Activated naive CD4-positive, alpha-beta T cell treated with anti-CD3 and anti-CD28 coated beads, Interleukin-2, amount 50 U/mL, for 72 hours (primary cell): Measurements from ENCODE around the gene DGUOK. TPM values are rescaled to one million over a fixed set of nuclear protein-coding genes. Genes with fewer than 3 reads are reported as not detected.
"Not testable (repeated sequence)": the region's sequence is repeated elsewhere in the genome, so short reads cannot be mapped to it uniquely, and the experiment has no call there.

ENCODE experiments used
- ATAC-seq, 2 donors: fragments of 150-1000 bp; cut with Tn5 transposase; 2 replicates each; pipeline ENCODE4 v1.10.0; 2021; ENCODE audit warnings: mild to moderate bottlenecking in 2 of 2, moderate library complexity in 2 of 2
- DNase-seq, 2 donors: peaks; one replicate each; pipeline ENCODE4 v3.0.0; 2021 to 2022; ENCODE audit warnings: low spot score in 2 of 2
- H3K27ac Mint-ChIP-seq, 2 donors: one replicate each; pipeline ENCODE4 v1.8.0; 2022; ENCODE audit warnings: mild to moderate bottlenecking in 2 of 2, mixed read lengths in 2 of 2
- H3K36me3 Mint-ChIP-seq, 2 donors: one replicate each; pipeline ENCODE4 v1.8.0; 2022; ENCODE audit warnings: mixed read lengths in 2 of 2
- H3K9me3 Mint-ChIP-seq, 2 donors: one replicate each; pipeline ENCODE4 v1.8.0; 2022; ENCODE audit warnings: mixed read lengths in 2 of 2
- total RNA-seq, 2 donors: library from RNA; stranded (reverse); gene quantifications; one replicate each; pipeline ENCODE4 v1.2.3, GENCODE V29; 2022

DGUOK gene
- 10 to 100 TPM; 75.5 to 89.1 TPM for total RNA-seq

DNA sequence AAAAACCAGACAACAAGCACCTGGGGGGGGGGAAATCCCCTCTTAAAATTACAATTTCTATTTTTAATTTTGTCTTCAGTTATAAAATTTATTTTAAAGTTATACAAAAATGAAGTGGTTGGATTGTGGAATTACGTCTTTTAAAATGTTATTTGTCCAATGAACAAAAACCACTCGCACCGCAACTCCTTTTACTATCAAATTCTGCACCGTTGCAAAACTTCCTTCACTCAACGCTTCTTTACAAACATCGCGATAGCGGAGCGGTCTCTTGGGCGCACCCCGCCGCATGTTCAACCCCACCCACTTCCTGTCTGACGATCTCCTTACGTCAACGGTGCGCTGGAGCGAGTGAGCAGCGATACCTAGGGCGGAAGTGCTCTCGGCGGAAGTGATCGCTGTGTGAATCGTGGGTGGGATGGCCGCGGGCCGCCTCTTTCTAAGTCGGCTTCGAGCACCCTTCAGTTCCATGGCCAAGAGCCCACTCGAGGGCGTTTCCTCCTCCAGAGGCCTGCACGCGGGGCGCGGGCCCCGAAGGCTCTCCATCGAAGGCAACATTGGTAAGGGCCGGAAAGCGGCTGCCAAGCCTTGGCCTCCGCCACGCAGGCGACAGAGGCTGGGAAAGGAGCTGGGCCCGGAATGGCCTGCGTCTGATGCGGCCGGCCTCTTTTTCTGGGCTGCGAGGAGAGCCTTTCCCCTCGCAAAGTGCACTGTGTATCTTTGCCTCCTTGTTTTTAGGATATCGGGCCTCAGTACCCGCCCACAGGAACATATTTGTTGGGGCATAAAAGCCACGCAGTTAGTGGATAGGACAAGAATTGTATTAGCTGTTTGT is at the start of gene DGUOK:
DGUOK (plus strand) TSS at position 388 of the 835 bp plus-strand sequence; CDS start at position 419, 31 bp downstream.
- Mint-ChIP-seq H3K36me3 (peaks cover 8 to 18% of the 10 kb centered on the region in 2 donors), H3K27ac (peak within 1 kb of the TSS; percentile 87 to 98), H3K9me3 (no peaks in the 10 kb centered on the region)
- ATAC-seq (peak; percentile 100), DNase-seq (peak; percentile 90 to 97)

DNA sequence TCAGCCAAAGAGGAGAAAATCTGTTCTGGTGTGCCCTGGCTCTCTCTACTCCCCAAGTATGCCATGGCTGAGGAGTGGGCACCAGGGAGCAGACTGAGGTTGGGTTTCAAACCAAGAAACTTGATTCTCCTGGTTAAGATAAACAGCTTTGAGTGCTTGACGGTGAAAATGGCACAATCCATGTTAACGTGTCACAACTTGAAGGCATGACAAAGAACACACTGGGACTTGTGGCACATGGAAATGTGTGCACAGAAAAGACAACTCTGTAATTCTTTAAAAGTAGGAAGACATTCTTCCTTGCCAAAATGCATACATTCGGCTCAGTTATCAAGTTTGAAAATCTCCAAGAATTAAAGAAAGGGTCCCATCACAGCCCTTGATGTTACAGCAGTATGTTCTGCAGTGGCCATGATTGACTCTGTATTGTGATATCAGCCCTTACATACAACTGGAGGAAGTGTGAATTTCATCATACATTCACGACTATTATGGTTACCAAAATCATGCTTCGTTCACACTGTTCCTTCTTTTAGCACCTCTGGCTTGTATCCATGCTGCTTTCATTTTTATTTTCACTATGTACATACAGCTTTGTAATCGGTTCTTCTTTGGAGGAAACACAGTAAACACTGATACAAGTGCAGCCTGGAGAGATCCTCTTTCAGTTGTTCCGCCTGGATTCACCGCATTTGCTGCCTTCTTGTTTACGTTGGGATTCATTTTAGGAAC is 49.4 kb upstream of the DGUOK start:
- Mint-ChIP-seq H3K27ac (no peak overlapping the region), H3K9me3 (no peaks in the 10 kb centered on the region), H3K36me3 (peaks cover 0 to 6% of the 10 kb centered on the region in 2 donors)
- DNase-seq: no peak
- ATAC-seq: peak in 1 of 2 donors; percentile 41

DNA sequence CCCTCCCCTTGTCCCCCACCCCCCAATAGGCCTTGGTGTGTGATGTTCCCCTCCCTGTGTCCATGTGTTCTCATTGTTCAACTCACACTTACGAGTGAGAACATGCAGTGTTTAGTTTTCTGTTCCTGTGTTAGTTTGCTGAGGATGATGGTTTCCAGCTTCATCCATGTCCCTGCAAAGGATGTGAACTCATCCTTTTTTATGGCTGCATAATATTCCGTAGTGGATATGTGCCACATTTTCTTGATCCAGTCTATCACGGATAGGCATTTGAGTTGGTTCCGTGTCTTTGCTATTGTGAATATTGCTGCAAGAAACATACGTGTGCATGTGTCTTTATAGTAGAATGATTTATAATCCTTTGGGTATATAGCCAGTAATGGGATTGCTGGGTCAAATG is 48.7 kb upstream of the DGUOK start:
- not testable (repeated sequence) for ATAC-seq, H3K36me3 Mint-ChIP-seq, H3K27ac Mint-ChIP-seq, H3K9me3 Mint-ChIP-seq, DNase-seq

DNA sequence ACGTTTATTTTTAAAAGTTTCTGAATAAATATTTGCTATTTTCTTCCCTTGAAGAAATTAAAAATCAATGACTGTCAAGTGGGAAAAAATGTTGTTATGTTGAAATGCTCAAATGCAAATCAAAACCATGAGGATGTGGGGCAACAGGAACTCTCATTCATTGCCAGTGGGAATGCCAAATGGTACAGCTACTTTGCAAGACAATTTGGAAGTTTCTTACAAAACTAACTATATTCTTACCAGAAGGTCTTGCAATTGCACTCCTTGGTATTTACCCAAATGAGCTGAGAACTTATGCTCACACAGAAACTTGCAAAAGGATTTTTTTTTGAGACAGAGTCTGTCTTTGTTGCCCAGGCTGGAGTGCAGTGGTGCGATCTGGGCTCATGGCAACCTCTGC is 41.3 kb upstream of the DGUOK start:
- no peak overlapping the region for H3K27ac Mint-ChIP-seq
- peaks cover 2 to 3% of the 10 kb centered on the region in 2 donors for H3K9me3 Mint-ChIP-seq
- peaks cover 0 to 5% of the 10 kb centered on the region in 2 donors for H3K36me3 Mint-ChIP-seq
- no peak for ATAC-seq
- DNase-seq: no peak

DNA sequence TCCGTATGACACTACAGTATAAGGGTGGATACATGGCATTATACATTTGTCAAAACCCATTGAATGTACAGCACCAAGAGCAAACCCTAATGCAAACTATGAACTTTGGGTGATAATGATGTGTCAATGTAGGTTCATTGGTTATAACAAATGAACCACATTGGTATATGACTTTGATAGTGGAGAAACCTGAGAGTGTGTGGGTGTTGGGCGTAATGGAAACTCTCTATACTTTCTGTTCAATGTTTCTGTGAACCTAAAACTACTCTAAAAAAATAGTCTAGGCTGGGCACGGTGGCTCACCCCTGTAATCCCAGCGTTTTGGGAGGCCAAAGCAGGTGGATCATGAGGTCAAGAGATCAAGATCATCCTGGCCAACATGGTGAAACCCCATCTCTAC is 40.3 kb upstream of the DGUOK start:
- peaks cover 0 to 5% of the 10 kb centered on the region in 2 donors for H3K36me3 Mint-ChIP-seq
- H3K9me3 Mint-ChIP-seq: peaks cover 2 to 3% of the 10 kb centered on the region in 2 donors
- peak; percentile 94 to 95 for ATAC-seq
- peak overlapping the region in 1 of 2 donors; percentile 87 for H3K27ac Mint-ChIP-seq
- peak in 1 of 2 donors; percentile 27 for DNase-seq

DNA sequence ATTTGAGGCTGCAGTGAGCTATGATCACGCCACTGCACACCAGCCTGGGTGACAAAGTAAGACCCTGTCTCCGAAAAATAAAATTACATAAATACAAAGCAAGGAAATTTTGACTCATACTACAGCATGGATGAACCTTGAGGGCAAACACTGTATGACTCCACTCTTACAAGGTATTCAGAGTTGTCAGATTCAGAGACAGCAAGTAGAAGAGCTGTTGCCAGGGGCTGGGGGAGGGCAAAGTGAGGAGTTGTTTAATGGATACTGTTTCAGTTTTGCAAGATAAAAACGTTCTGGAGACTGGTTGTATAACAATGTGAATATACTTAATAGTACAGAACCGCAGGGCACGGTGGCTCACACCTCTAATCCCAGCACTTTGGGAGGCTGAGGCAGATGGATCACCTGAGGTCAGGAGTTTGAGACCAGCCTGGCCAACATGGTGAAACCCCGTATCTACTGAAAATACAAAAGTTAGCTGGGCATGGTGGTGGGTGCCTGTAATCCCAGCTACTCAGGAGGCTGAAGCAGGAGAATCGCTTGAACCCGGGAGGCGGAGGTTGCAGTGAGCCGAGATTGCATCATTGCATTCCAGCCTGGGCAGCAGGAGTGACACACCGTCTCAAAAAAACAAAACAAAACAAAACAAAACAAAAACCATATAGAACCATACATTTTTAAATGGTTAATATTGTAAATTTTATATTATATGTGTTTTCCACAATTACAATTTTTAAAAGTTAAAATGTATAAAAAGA is 38.9 kb upstream of the DGUOK start:
- not testable (repeated sequence) for H3K36me3 Mint-ChIP-seq, H3K9me3 Mint-ChIP-seq, DNase-seq
- ATAC-seq: peak; percentile 30 to 54
- H3K27ac Mint-ChIP-seq: peak overlapping the region; percentile 40 to 87

DNA sequence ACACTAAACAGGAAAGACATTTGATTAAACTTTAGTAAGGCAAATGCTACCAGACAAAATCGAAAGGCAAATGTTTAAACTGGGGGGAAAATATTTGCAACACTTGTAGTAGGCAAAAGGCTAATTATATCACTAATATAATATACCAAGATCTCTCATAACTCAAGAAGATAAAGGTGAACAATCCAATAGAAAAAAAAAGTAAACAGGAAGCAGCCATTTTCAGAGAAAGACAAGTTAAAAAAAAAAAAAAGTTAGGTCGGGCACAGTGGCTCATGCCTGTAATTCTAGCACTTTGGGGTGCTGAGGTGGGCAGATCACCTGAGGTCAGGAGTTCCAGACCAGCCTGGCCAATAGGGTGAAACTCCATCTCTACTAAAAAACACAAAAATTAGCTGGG is 38.3 kb upstream of the DGUOK start:
- peak overlapping the region in 1 of 2 donors; percentile 5 for H3K27ac Mint-ChIP-seq
- DNase-seq (no peak), ATAC-seq (no peak)
- H3K36me3 Mint-ChIP-seq: peaks cover 0 to 5% of the 10 kb centered on the region in 2 donors
- peaks cover 2 to 3% of the 10 kb centered on the region in 2 donors for H3K9me3 Mint-ChIP-seq

DNA sequence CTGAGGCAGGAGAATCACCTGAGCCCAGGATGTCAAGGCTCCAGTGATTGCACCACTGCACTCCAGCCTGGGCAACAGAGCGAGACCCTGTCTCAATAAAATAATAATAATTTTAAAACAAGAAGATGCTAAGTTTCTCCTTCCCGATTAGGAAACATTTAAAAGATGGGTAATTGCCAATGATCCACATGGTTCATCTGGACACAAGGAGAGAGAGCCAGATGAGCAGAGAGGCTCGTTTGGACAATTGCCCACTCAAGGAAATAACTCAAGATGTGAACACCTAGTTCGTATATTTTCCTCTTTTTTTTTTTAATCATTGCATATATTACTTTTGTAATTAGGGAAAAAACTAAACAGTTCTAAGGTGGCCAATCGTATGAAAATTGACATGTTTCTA is 37.5 kb upstream of the DGUOK start:
- peaks cover 0 to 5% of the 10 kb centered on the region in 2 donors for H3K36me3 Mint-ChIP-seq
- H3K9me3 Mint-ChIP-seq: peaks cover 2 to 3% of the 10 kb centered on the region in 2 donors
- ATAC-seq (no peak), DNase-seq (no peak)
- no peak overlapping the region for H3K27ac Mint-ChIP-seq

DNA sequence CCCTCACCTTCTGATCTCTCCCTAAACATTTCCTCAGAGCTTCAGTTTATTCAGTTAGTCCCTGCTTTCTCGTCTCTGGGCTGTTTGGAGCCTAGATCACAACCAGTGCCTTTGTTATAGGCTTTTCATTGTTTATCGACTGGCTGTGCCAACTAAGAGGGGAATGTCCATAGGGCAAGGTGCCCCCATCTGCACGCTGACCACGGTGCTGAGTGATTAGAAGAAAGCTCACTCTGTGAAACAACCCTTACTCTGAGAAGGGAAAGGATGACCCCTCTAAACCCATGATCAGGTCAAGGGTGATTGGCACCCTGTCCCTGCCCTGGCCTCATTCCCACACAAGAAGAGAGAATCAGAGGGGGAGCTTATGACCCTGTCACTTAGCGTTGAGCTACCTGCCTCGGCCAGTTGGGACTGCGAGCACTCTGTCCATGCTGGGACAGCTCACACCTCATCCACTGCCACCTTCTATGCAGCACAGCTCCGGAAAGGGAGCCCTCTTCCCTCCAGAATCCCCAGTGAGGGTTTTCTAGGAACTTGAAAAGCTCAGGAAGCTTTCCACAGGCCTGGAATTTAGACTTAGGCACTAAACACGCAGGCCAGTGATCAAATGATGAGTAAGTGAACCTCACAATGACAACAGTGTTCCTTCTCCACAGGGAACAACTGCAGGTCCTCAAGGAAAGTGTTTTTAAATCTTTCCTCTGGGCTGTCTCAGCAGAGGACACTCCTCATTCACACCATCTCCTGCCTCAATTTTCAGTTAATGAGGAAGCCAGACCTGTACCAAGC is 36.2 kb upstream of the DGUOK start:
- no peak overlapping the region for H3K27ac Mint-ChIP-seq
- no peak for ATAC-seq

DNA sequence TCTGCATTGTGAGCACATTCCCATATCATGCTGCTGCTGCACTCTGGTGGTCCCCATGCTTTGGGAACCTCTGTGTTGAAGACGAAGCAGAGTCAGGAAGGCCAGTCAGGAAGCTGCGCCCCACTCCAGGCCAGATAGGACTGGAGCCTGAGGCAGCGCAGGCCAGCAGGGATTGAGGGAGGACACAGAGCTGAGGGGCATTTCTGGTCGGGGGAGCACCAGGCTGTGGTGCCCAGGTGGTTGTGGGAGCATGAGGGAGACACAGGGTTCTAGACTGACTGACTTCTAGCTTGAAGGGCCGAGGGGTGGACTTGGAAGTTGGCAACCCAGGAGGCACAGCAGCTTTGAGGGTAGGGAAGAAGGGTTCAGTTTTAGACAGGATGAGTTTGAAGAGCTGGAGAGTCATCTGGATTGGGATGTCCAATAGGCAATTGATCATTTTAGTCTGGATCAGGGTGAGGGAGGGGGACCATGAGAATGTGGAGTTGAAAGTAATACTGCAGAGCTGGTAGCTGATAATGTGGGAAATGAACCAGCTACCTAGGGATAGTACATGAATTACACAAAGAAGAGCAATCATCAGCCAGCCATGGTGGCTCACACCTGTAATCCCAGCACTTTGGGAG is 35.3 kb upstream of the DGUOK start:
- ATAC-seq (no peak), DNase-seq (no peak)
- Mint-ChIP-seq H3K27ac (peak overlapping the region in 1 of 2 donors; percentile 9), H3K36me3 (peaks cover 0 to 5% of the 10 kb centered on the region in 2 donors), H3K9me3 (peaks cover 2 to 3% of the 10 kb centered on the region in 2 donors)

More for the DNA sequence above, 36.2 kb upstream of the DGUOK start:
- H3K9me3 Mint-ChIP-seq: peaks cover 2 to 3% of the 10 kb centered on the region in 2 donors
- peaks cover 0 to 5% of the 10 kb centered on the region in 2 donors for H3K36me3 Mint-ChIP-seq
- DNase-seq: no peak

DNA sequence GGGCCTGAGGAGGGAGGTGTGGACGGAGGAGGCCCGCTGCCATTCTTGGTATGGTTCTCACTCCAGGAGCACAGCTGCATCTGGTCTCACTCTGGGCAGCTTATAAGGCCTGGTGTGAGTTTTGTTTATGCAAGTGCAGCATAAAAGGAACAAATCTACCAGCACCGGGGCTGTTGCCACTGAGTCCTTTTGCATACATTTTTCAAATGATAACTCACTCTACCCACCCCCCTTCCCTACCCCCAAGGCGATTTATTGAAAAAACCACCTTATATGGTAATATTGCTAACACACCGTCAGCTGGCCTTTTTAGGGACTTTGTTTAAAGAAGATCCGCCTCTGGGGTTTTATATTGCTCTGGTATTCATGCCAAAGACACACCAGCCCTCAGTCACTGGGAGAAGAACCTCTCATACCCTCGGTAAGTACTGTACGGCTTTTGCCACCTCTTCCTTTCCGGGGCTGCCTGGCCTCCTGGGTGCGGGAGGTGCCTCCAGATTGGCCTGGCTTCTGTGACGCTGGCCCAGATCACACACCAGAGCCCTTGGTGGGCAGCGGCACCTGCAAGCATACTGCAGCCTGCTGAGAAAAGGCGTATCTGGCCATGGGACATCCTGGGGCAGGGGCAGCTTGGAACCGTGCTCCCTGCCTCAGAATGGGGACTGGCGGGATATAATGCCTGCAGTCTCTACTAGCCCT is 33.9 kb upstream of the DGUOK start, which contains the start of gene ACTG2:
ACTG2 (plus strand) TSS at position 378 of the 699 bp plus-strand sequence. CDS start 8,304 bp downstream, outside the sequence.
- DNase-seq (no peak), ATAC-seq (no peak)
- H3K27ac Mint-ChIP-seq: no peak within 1 kb of the TSS
- H3K9me3 Mint-ChIP-seq: no peaks in the 10 kb centered on the region
- H3K36me3 Mint-ChIP-seq: no peaks in the 10 kb centered on the region

DNA sequence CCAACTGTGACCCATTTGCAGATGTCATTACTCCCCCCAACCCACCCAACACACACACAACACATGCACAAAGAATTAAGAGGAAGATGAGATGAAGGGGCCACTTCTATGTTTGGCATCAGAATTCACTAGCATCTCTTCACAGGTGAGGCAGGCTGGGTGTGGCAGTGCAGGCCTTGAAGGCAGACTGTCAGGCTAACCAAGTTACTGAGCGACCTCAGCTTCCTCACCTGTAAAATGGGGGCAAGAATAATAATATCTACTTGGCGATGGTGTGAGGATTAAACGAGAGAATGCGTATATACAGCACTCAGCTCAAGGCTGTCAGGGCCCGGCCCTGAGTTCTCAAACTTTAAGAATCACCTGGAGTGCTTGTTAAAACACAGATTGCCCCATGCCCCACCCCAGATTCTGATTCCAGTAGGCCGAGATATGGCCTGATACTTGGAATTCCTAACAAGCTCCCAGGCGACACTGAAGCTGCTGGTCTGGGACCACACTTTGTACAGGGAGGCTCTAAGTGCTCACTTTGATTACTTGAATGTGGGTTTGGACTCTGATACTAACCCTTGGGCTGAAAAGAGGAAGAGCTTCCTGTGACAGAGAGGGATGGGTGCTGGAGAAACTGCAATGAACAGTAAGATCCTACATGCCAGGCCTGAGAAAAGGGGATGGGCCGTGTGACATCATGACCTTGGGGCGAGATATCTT is 32.8 kb upstream of the DGUOK start:
- DNase-seq: no peak
- Mint-ChIP-seq H3K36me3 (no peaks in the 10 kb centered on the region), H3K9me3 (no peaks in the 10 kb centered on the region), H3K27ac (no peak overlapping the region)
- no peak for ATAC-seq

DNA sequence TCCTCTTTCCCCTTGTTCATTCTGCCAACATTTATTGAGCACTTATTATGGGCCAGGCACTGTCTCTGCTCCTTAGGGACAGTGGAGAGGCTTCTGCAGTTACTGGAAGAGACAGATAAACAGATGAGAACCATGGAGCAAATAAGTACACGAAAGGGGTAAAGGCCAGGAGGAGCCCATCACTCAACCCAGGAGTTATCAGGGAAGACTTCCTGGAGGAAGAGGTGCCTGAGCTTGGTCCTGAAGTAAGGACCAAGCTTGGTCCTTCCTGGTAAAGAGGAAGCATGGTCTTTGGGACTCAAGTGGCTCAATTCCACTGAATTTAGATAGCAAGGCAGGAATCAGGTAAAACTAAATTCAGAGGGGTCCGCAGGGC is 32.2 kb upstream of the DGUOK start:
- Mint-ChIP-seq H3K27ac (peak overlapping the region in 1 of 2 donors; percentile 91), H3K9me3 (no peaks in the 10 kb centered on the region), H3K36me3 (no peaks in the 10 kb centered on the region)
- DNase-seq: no peak
- no peak for ATAC-seq

DNA sequence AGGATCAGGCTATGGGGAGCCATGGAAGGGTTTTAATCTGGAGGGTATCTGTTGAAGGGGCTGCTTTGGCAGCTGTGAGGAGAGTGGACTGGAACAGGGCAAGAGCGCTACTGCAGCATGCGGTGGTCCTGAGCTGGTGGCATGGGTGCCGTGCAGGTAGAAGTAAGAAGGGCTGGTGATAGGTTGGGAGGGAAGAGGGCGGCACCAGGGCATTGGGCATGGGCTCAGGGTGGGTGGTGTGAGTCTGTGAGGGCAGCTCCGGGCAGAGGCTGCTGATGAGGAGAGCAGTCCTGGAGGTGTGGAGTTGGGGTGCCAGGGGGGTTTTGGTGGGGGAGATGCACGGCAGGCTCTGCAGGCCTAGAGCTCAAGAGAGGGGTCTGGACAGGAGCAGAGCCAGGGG is 31.8 kb upstream of the DGUOK start:
- DNase-seq (no peak), ATAC-seq (no peak)
- Mint-ChIP-seq H3K36me3 (no peaks in the 10 kb centered on the region), H3K9me3 (no peaks in the 10 kb centered on the region), H3K27ac (peak overlapping the region; percentile 25 to 91)
